Parathyroid adenoma (tissue), 2 donors: Measurements from ENCODE around the gene LRRTM4.

Source experiments
- H2AFZ ChIP-seq: fragments of 300-600 bp; sonication (generic); one replicate; pipeline ENCODE4 v1.7.0; 2017; ENCODE audit warnings: antibody characterized with exemption, mild to moderate bottlenecking
- H3K27ac ChIP-seq: fragments of 300-600 bp; sonication (generic); one replicate; pipeline ENCODE4 v1.7.0; 2017
- H3K27me3 ChIP-seq: fragments of 300-600 bp; sonication (generic); one replicate; pipeline ENCODE4 v1.7.0; 2017; ENCODE audit warnings: low read length; ENCODE audit not compliant: control insufficient read depth, insufficient read depth
- H3K36me3 ChIP-seq: fragments of 300-600 bp; sonication (generic); one replicate; pipeline ENCODE4 v1.7.0; 2017; ENCODE audit warnings: low read length; ENCODE audit not compliant: control insufficient read depth, insufficient read depth
- H3K4me1 ChIP-seq: fragments of 300-600 bp; sonication (generic); one replicate; pipeline ENCODE4 v1.7.0; 2017; ENCODE audit warnings: control low read depth
- H3K4me2 ChIP-seq: fragments of 300-600 bp; sonication (generic); one replicate; pipeline ENCODE4 v1.7.0; 2017; ENCODE audit warnings: low read length
- H3K4me3 ChIP-seq: fragments of 300-600 bp; sonication (generic); one replicate; pipeline ENCODE4 v1.7.0; 2017; ENCODE audit warnings: low read depth, low read length
- H3K79me2 ChIP-seq: fragments of 300-600 bp; sonication (generic); one replicate; pipeline ENCODE4 v1.7.0; 2017; ENCODE audit warnings: control low read depth
- H3K9ac ChIP-seq: fragments of 300-600 bp; sonication (generic); one replicate; pipeline ENCODE4 v1.7.0; 2017; ENCODE audit warnings: mild to moderate bottlenecking
- H3K9me3 ChIP-seq: fragments of 300-600 bp; sonication (generic); one replicate; pipeline ENCODE4 v1.7.0; 2017; ENCODE audit warnings: low read length; ENCODE audit not compliant: control insufficient read depth
- CTCF ChIP-seq: fragments of 300-600 bp; sonication (generic); IDR thresholded peaks from one replicate; pipeline ENCODE4 v1.7.0; 2017; ENCODE audit warnings: antibody characterized with exemption, mild to moderate bottlenecking
- donor health status: primary hyperparathyroidism.

The LRRTM4 gene

GRCh38 chr2:77421971-77422370 lies 100.2 kb downstream of the LRRTM4 start:
- Histone ChIP-seq H3K4me3 (no peak overlapping the region), H3K27ac (no peak overlapping the region), H3K36me3 (no peaks in the 10 kb centered on the region), H3K9me3 (no peaks in the 10 kb centered on the region), H3K79me2 (no peaks in the 10 kb centered on the region), H2AFZ (no peak overlapping the region), H3K4me1 (no peaks in the 10 kb centered on the region), H3K27me3 (no peaks in the 10 kb centered on the region), H3K9ac (no peak overlapping the region), H3K4me2 (no peak overlapping the region)
- TF ChIP-seq CTCF, result no peak

- no peaks in the 10 kb centered on the region for H3K9me3 ChIP-seq
- no peaks in the 10 kb centered on the region for H3K27me3 ChIP-seq
- no peak overlapping the region for H3K27ac ChIP-seq
Measured at GRCh38 chr2:77418537-77418936, 103.6 kb downstream of the LRRTM4 start.

GRCh38 chr2:77404189-77404588 lies 118.0 kb downstream of the LRRTM4 start:
- no peak overlapping the region for H3K9ac ChIP-seq
- no peaks in the 10 kb centered on the region for H3K36me3 ChIP-seq
- no peak overlapping the region for H3K4me3 ChIP-seq
- no peaks in the 10 kb centered on the region for H3K9me3 ChIP-seq
- H3K4me1 ChIP-seq, result no peaks in the 10 kb centered on the region
- H3K4me2 ChIP-seq, result no peak overlapping the region
- no peak overlapping the region for H2AFZ ChIP-seq
- TF ChIP-seq CTCF, result no peak
- H3K27ac ChIP-seq, result no peak overlapping the region
- H3K27me3 ChIP-seq, result no peaks in the 10 kb centered on the region
- H3K79me2 ChIP-seq, result no peaks in the 10 kb centered on the region

More at GRCh38 chr2:77418537-77418936, 103.6 kb downstream of the LRRTM4 start:
- no peak overlapping the region for H3K9ac ChIP-seq
- H3K79me2 ChIP-seq, result no peaks in the 10 kb centered on the region
- no peak for TF ChIP-seq CTCF
- H3K4me3 ChIP-seq, result no peak overlapping the region
- H2AFZ ChIP-seq, result no peak overlapping the region
- H3K36me3 ChIP-seq, result no peaks in the 10 kb centered on the region
- H3K4me2 ChIP-seq, result no peak overlapping the region
- H3K4me1 ChIP-seq, result no peaks in the 10 kb centered on the region

- no peak overlapping the region for H3K27ac ChIP-seq
- H2AFZ ChIP-seq, result no peak overlapping the region
- H3K9ac ChIP-seq, result no peak overlapping the region
- H3K36me3 ChIP-seq, result no peaks in the 10 kb centered on the region
- H3K27me3 ChIP-seq, result no peaks in the 10 kb centered on the region
- H3K9me3 ChIP-seq, result no peaks in the 10 kb centered on the region
- H3K4me3 ChIP-seq, result no peak overlapping the region
- no peak for TF ChIP-seq CTCF
- no peaks in the 10 kb centered on the region for H3K79me2 ChIP-seq
- no peaks in the 10 kb centered on the region for H3K4me1 ChIP-seq
- no peak overlapping the region for H3K4me2 ChIP-seq
Measured at GRCh38 chr2:77398970-77399600, 123.1 kb downstream of the LRRTM4 start.

GRCh38 chr2:77397763-77398162 lies 124.4 kb downstream of the LRRTM4 start:
- no peak overlapping the region for H3K27ac ChIP-seq
- H3K9me3 ChIP-seq, result no peaks in the 10 kb centered on the region
- no peaks in the 10 kb centered on the region for H3K27me3 ChIP-seq
- no peaks in the 10 kb centered on the region for H3K79me2 ChIP-seq
- no peaks in the 10 kb centered on the region for H3K4me1 ChIP-seq
- no peak overlapping the region for H3K4me3 ChIP-seq
- H3K4me2 ChIP-seq, result no peak overlapping the region
- H3K36me3 ChIP-seq, result no peaks in the 10 kb centered on the region
- TF ChIP-seq CTCF, result no peak
- H2AFZ ChIP-seq, result no peak overlapping the region
- no peak overlapping the region for H3K9ac ChIP-seq
